ENCODE results near the gene BSG. TPM values are rescaled to one million over a fixed set of nuclear protein-coding genes. Genes with fewer than 3 reads are reported as not detected.

BSG gene
- total and polyA plus RNA-seq, 4 donors: 80.4 to 367 (median 149) TPM

- peak overlapping the region; percentile 78 to 84 for H3K27ac ChIP-seq (ENCODE audit: low read depth in 1 of 2, low read length in 2 of 2)
- peaks cover 23 to 38% (median 32%) of the 10 kb centered on the region in 4 donors for H3K4me1 ChIP-seq (ENCODE audit: control insufficient read depth in 4 of 4, insufficient read depth in 4 of 4, low read length in 3 of 4)
Measured at GRCh38 chr19:571566-571974, 826 bp upstream of the BSG start.

GRCh38 chr19:572743-573518 lies 535 bp downstream of the BSG start:
- Histone ChIP-seq H3K9me3 (ENCODE audit: control insufficient read depth in 4 of 4, low read length in 3 of 4) (no peaks in the 10 kb centered on the region), H3K36me3 (ENCODE audit: control insufficient read depth in 4 of 4, insufficient read depth in 3 of 4, low read depth in 1 of 4, low read length in 3 of 4) (peaks cover 0 to 1% (median 0%) of the 10 kb centered on the region in 4 donors), H3K4me1 (ENCODE audit: control insufficient read depth in 4 of 4, insufficient read depth in 4 of 4, low read length in 3 of 4) (peaks cover 23 to 40% (median 34%) of the 10 kb centered on the region in 4 donors), H3K4me3 (ENCODE audit: low read depth in 1 of 3, low read length in 3 of 3) (peak overlapping the region; percentile 59 to 95 (median 65)), H3K27ac (ENCODE audit: low read depth in 1 of 2, low read length in 2 of 2) (peak overlapping the region; percentile 84 to 94), H3K9ac (ENCODE audit: low read depth in 1 of 2, low read length in 2 of 2) (peak overlapping the region; percentile 82 to 83), H3K27me3 (ENCODE audit: control insufficient read depth in 4 of 4, insufficient read depth in 4 of 4, low read length in 3 of 4) (no peaks in the 10 kb centered on the region)
- WGBS: under 1% methylated on average over 55 of the region's 55 CpGs
- DNase-seq (ENCODE audit: low spot score): peak; percentile 71
- TF ChIP-seq ATF3 (IDR thresholded peaks at IDR 0.05): no peak
- TF ChIP-seq YY1 (IDR thresholded peaks at IDR 0.05): no peak
- TF ChIP-seq HNF4G (IDR thresholded peaks at IDR 0.05): no peak
- TF ChIP-seq FOXA1 (IDR thresholded peaks at IDR 0.05): no peak
- no peak for TF ChIP-seq TAF1 (conservative IDR thresholded peaks at IDR 0.05)
- TF ChIP-seq RXRA (IDR thresholded peaks at IDR 0.05): no peak
- no peak for TF ChIP-seq CTCF (IDR thresholded peaks at IDR 0.05; ENCODE audit: low read depth, low read length, missing input control)
- TF ChIP-seq JUND (IDR thresholded peaks at IDR 0.05): no peak
- TF ChIP-seq FOXA2 (IDR thresholded peaks at IDR 0.05): no peak
- TF ChIP-seq EGR1 (IDR thresholded peaks at IDR 0.05; ENCODE audit: low read depth in 2 of 2): no peak
- no peak for TF ChIP-seq REST (IDR thresholded peaks at IDR 0.05)
- TF ChIP-seq SP1 (IDR thresholded peaks at IDR 0.05): no peak
- TF ChIP-seq RAD21 (IDR thresholded peaks at IDR 0.05): no peak
- TF ChIP-seq HNF4A (conservative IDR thresholded peaks at IDR 0.05): no peak
- no peak for TF ChIP-seq ZBTB33 (IDR thresholded peaks at IDR 0.05)

More at GRCh38 chr19:571566-571974, 826 bp upstream of the BSG start:
- Histone ChIP-seq H3K4me3 (ENCODE audit: low read depth in 1 of 3, low read length in 3 of 3) (peak overlapping the region; percentile 52 to 71 (median 63)), H3K9me3 (ENCODE audit: control insufficient read depth in 4 of 4, low read length in 3 of 4) (no peaks in the 10 kb centered on the region), H3K36me3 (ENCODE audit: control insufficient read depth in 4 of 4, insufficient read depth in 3 of 4, low read depth in 1 of 4, low read length in 3 of 4) (no peaks in the 10 kb centered on the region), H3K27me3 (ENCODE audit: control insufficient read depth in 4 of 4, insufficient read depth in 4 of 4, low read length in 3 of 4) (no peaks in the 10 kb centered on the region), H3K9ac (ENCODE audit: low read depth in 1 of 2, low read length in 2 of 2) (peak overlapping the region in 1 of 2 donors; percentile 74)
- WGBS: 2% methylated on average over 14 of the region's 14 CpGs
- DNase-seq (ENCODE audit: low spot score): no peak
- TF ChIP-seq RXRA (IDR thresholded peaks at IDR 0.05): no peak
- no peak for TF ChIP-seq REST (IDR thresholded peaks at IDR 0.05)
- TF ChIP-seq FOXA1 (IDR thresholded peaks at IDR 0.05): no peak
- no peak for TF ChIP-seq YY1 (IDR thresholded peaks at IDR 0.05)
